ENCODE data around the gene MCF2L. TPM values are rescaled to one million over a fixed set of nuclear protein-coding genes. Genes with fewer than 3 reads are reported as not detected.

The MCF2L gene
- total and polyA plus RNA-seq, 9 of the 15 experiments (the other 6 are each of a cell fraction or from before 2014, with no cell fraction given) = 0.05 to 0.25 (median 0.18) TPM; not detected in 5

- no peak for TF ChIP-seq ZNF740 (CRISPR knock-in tag; IDR thresholded peaks at IDR 0.05)
- no peak for TF ChIP-seq ZNF740 (tag; IDR thresholded peaks at IDR 0.05)
- no peak for TF ChIP-seq ZBTB9 (CRISPR knock-in tag; IDR thresholded peaks at IDR 0.05)
- TF ChIP-seq ZNF224 (CRISPR knock-in tag; IDR thresholded peaks at IDR 0.05) = no peak
- no peak for TF ChIP-seq DPF2 (IDR thresholded peaks at IDR 0.05)
- no peak for TF ChIP-seq MAX (CRISPR knock-in tag; IDR thresholded peaks at IDR 0.05)
- no peak for TF ChIP-seq ZSCAN32 (CRISPR knock-in tag; IDR thresholded peaks at IDR 0.05)
- TF ChIP-seq KLF13 (tag; IDR thresholded peaks at IDR 0.05; ENCODE audit: borderline replicate concordance, low read depth) = no peak
- no peak for TF ChIP-seq TRIM28 (IDR thresholded peaks at IDR 0.05)
- no peak for TF ChIP-seq ASH1L (IDR thresholded peaks at IDR 0.05; ENCODE audit: borderline replicate concordance, low read depth, partially characterized antibody)
- no peak for TF ChIP-seq AFF1 (IDR thresholded peaks at IDR 0.05; ENCODE audit: low read depth in 1 of 2, partially characterized antibody in 2 of 2)
- TF ChIP-seq CHCHD3 (CRISPR knock-in tag; IDR thresholded peaks at IDR 0.05) = no peak
- TF ChIP-seq LARP7 (IDR thresholded peaks at IDR 0.05) = no peak
- no peak for TF ChIP-seq ZNF449 (CRISPR knock-in tag; IDR thresholded peaks at IDR 0.05)
Observed at GRCh38 chr13:113062691-113063090, 93.7 kb downstream of the MCF2L start (continued).

All from K562 (cell line).